ENCODE results near the gene PPP1R16B.

The PPP1R16B gene

DNA sequence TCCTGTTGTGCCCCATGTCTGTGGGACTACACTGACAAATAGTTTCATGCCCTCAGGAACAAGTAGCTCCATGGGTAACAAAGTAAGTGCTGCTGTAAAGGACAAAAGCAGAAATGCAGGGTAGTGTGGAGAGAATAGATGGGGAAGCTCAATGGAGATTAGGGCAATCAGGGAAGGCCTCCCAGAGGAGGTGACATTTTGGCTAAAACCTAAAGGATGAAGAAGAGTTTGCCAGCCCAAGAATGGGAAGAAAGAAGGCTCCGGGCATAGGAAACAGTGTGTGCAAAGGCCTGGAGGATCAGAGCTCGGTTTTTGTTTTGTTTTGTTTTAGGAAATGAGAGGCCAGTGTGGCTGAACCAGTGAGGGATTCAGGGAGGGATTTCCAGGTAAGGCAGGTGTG is 77.1 kb downstream of the PPP1R16B start:
- no peak for TF ChIP-seq TARDBP (IDR thresholded peaks at IDR 0.05)
- no peak for TF ChIP-seq SUZ12 (IDR thresholded peaks at IDR 0.05)
- no peak for TF ChIP-seq FOXK2 (IDR thresholded peaks at IDR 0.05)
- TF ChIP-seq, protein P1, sequence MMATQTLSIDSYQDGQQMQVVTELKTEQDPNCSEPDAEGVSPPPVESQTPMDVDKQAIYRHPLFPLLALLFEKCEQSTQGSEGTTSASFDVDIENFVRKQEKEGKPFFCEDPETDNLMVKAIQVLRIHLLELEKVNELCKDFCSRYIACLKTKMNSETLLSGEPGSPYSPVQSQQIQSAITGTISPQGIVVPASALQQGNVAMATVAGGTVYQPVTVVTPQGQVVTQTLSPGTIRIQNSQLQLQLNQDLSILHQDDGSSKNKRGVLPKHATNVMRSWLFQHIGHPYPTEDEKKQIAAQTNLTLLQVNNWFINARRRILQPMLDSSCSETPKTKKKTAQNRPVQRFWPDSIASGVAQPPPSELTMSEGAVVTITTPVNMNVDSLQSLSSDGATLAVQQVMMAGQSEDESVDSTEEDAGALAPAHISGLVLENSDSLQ (IDR thresholded peaks at IDR 0.05): no peak
- TF ChIP-seq HDGF (IDR thresholded peaks at IDR 0.05; ENCODE audit: borderline replicate concordance): no peak
- TF ChIP-seq L3MBTL2 (conservative IDR thresholded peaks at IDR 0.05): no peak
- no peak for TF ChIP-seq FOXM1 (IDR thresholded peaks at IDR 0.05; ENCODE audit: borderline replicate concordance)
- TF ChIP-seq FOXA1 (IDR thresholded peaks at IDR 0.05): no peak
- no peak for TF ChIP-seq ZNF384 (IDR thresholded peaks at IDR 0.05)
- TF ChIP-seq ARNT (IDR thresholded peaks at IDR 0.05): no peak
- TF ChIP-seq CTBP1 (IDR thresholded peaks at IDR 0.05; ENCODE audit: borderline replicate concordance): no peak
- no peak for TF ChIP-seq NFRKB (IDR thresholded peaks at IDR 0.05)
- no peak for TF ChIP-seq LEF1 (IDR thresholded peaks at IDR 0.05; ENCODE audit: borderline replicate concordance)
- POLR2A ChIA-PET: no interaction called here
- DNase-seq (ENCODE audit: extremely low spot score): no peak
- CTCF ChIA-PET: interaction anchor here (0.6 kb wide), 1 partner anchor 95 kb away, joined by 4 read pairs; no protein-coding TSS in a partner anchor

DNA sequence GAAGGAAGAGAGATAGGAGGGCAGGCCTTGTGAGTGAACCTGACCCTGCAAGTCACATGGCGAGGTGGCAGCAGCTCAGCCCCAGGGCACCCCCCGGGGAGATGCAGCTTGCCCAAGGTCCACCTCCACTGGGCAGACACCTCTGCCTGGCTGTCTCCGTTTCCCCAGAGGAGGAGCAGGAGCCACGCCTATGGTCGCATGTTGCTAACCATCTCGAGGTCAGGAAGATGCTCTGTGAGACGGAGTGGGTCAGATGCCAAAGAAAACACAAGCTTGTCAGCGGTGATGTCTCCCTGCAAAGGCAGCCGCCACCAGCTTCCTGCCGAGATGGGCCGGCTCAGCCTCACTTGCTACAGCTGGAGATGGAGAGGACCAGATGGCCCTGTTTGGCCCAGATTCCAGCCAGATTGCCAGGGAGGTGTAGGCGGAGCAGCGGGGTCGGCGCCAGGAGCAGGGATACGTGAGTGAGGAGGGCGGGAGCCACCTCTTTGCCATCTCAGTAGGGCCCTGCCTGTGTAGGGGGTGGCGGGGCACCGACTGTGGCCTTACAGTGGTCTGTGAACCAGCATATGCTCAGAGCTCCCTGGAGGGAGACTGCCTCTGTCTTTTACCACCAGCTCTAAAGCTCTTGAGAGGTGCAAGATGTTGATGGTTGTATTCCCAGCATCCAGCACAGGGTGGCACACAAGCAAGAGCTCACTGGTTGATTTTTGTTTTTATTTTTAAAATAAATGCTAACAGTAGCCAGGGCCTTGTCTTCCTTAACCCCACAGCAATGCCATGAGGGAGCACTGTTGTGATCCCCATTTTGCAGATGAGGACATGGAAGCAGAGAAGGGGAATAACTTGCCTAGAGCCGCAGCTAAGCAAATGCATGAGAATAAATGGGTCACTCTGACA is 77.8 kb downstream of the PPP1R16B start:
- POLR2A ChIA-PET: no interaction called here
- TF ChIP-seq HDGF (IDR thresholded peaks at IDR 0.05; ENCODE audit: borderline replicate concordance): no peak
- TF ChIP-seq ARNT (IDR thresholded peaks at IDR 0.05): no peak
- TF ChIP-seq FOXA1 (IDR thresholded peaks at IDR 0.05): no peak
- TF ChIP-seq, protein P1 (IDR thresholded peaks at IDR 0.05): no peak
- no peak for TF ChIP-seq SP1 (IDR thresholded peaks at IDR 0.05)
- TF ChIP-seq TARDBP (IDR thresholded peaks at IDR 0.05): no peak
- no peak for TF ChIP-seq LEF1 (IDR thresholded peaks at IDR 0.05; ENCODE audit: borderline replicate concordance)
- TF ChIP-seq FOXM1 (IDR thresholded peaks at IDR 0.05; ENCODE audit: borderline replicate concordance): no peak
- no peak for TF ChIP-seq SUZ12 (IDR thresholded peaks at IDR 0.05)
- TF ChIP-seq NFRKB (IDR thresholded peaks at IDR 0.05): no peak
- TF ChIP-seq FOXK2 (IDR thresholded peaks at IDR 0.05): no peak
- no peak for TF ChIP-seq CTBP1 (IDR thresholded peaks at IDR 0.05; ENCODE audit: borderline replicate concordance)
- TF ChIP-seq ZNF384 (IDR thresholded peaks at IDR 0.05): no peak
- TF ChIP-seq BHLHE40 (IDR thresholded peaks at IDR 0.05; ENCODE audit: borderline replicate concordance): no peak
- no peak for TF ChIP-seq ELF4 (IDR thresholded peaks at IDR 0.05)
- no peak for TF ChIP-seq L3MBTL2 (conservative IDR thresholded peaks at IDR 0.05)
- CTCF ChIA-PET: no interaction called here
- DNase-seq (ENCODE audit: extremely low spot score): no peak

DNA sequence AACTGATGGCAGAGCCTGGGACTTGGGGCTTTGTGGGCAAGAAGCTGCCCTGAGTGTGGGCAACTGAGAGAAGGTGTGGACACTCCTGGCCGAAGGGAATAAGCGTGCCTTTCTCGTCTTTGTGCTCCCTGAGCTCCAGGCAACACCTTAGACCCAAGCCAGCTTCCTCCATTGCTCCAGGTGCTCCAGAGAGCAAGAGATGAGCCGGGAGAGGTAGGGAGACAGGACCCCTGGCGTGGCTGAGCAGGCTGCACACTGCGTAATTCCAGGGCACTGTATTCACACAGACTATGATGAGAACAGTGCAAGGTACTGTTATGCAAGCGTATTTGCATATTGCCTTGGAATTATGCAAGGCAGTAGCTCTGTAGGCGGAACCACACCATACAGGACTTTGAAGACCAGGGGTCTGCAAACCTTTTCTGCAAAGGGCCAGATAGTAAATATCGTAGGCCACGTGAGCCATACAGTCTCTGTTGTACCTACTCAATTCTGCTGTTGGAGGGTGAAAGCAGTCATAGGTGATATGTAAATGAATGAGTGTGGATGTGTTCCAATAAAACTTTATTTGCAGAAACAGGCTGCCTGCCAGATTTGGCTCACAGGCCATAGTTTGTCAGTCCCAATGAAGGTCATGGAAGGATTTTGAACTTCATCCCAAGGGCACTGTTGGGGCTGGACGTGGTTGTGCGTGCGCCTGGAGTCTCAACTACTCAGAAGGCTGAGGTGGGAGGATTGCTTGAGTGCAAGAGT is 78.7 kb downstream of the PPP1R16B start:
- no peak for DNase-seq (ENCODE audit: extremely low spot score)
- ChIA-PET POLR2A (no interaction called here), CTCF (no interaction called here)
- no peak for TF ChIP-seq SUZ12 (IDR thresholded peaks at IDR 0.05)
- TF ChIP-seq L3MBTL2 (conservative IDR thresholded peaks at IDR 0.05): no peak
- TF ChIP-seq, protein P1 (IDR thresholded peaks at IDR 0.05): no peak
- no peak for TF ChIP-seq ZNF384 (IDR thresholded peaks at IDR 0.05)
- TF ChIP-seq NFRKB (IDR thresholded peaks at IDR 0.05): no peak
- TF ChIP-seq FOXK2 (IDR thresholded peaks at IDR 0.05): no peak
- TF ChIP-seq ELF4 (IDR thresholded peaks at IDR 0.05): no peak
- TF ChIP-seq SP1 (IDR thresholded peaks at IDR 0.05): no peak
- TF ChIP-seq FOXA1 (IDR thresholded peaks at IDR 0.05): no peak
- TF ChIP-seq LEF1 (IDR thresholded peaks at IDR 0.05; ENCODE audit: borderline replicate concordance): no peak
- no peak for TF ChIP-seq BHLHE40 (IDR thresholded peaks at IDR 0.05; ENCODE audit: borderline replicate concordance)
- no peak for TF ChIP-seq TARDBP (IDR thresholded peaks at IDR 0.05)
- TF ChIP-seq ARNT (IDR thresholded peaks at IDR 0.05): no peak
- no peak for TF ChIP-seq HDGF (IDR thresholded peaks at IDR 0.05; ENCODE audit: borderline replicate concordance)
- no peak for TF ChIP-seq CTBP1 (IDR thresholded peaks at IDR 0.05; ENCODE audit: borderline replicate concordance)
- no peak for TF ChIP-seq FOXM1 (IDR thresholded peaks at IDR 0.05; ENCODE audit: borderline replicate concordance)

DNA sequence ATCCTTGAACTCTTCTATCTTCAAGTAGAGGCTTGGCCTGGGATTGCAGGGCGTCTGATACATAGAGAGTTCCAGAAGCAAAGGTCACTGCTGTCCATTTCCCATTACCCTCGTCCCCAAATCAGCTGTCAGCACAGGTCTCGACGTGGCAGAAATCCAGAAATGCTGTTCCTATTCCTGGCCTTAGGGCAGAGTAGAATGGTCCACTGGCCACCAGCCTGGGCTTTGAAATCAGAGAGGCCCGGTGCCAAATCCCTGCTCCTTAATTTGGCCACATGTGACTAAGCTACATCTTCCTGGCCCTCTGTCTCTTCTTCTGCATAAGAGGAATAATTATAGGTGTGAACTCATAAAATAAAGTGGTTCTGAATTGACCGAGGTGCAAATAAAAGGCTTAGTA is 79.9 kb downstream of the PPP1R16B start:
- TF ChIP-seq HDGF (IDR thresholded peaks at IDR 0.05; ENCODE audit: borderline replicate concordance) (no peak), SUZ12 (IDR thresholded peaks at IDR 0.05) (no peak), BHLHE40 (IDR thresholded peaks at IDR 0.05; ENCODE audit: borderline replicate concordance) (no peak), LEF1 (IDR thresholded peaks at IDR 0.05; ENCODE audit: borderline replicate concordance) (no peak), SP1 (IDR thresholded peaks at IDR 0.05) (no peak), FOXK2 (IDR thresholded peaks at IDR 0.05) (no peak), L3MBTL2 (conservative IDR thresholded peaks at IDR 0.05) (no peak), ARNT (IDR thresholded peaks at IDR 0.05) (no peak), NFRKB (IDR thresholded peaks at IDR 0.05) (no peak), TARDBP (IDR thresholded peaks at IDR 0.05) (no peak), CTBP1 (IDR thresholded peaks at IDR 0.05; ENCODE audit: borderline replicate concordance) (no peak), FOXM1 (IDR thresholded peaks at IDR 0.05; ENCODE audit: borderline replicate concordance) (no peak), FOXA1 (IDR thresholded peaks at IDR 0.05) (no peak), ELF4 (IDR thresholded peaks at IDR 0.05) (no peak), ZNF384 (IDR thresholded peaks at IDR 0.05) (no peak)
- TF ChIP-seq, protein P1 (IDR thresholded peaks at IDR 0.05): no peak
- POLR2A ChIA-PET: no interaction called here
- CTCF ChIA-PET: no interaction called here
- DNase-seq (ENCODE audit: extremely low spot score): no peak
